ENCODE data around the gene TEAD3. TPM values are rescaled to one million over a fixed set of nuclear protein-coding genes. Genes with fewer than 3 reads are reported as not detected.

TEAD3 gene
- total RNA-seq, 1 donor = 23.7 TPM

DNA sequence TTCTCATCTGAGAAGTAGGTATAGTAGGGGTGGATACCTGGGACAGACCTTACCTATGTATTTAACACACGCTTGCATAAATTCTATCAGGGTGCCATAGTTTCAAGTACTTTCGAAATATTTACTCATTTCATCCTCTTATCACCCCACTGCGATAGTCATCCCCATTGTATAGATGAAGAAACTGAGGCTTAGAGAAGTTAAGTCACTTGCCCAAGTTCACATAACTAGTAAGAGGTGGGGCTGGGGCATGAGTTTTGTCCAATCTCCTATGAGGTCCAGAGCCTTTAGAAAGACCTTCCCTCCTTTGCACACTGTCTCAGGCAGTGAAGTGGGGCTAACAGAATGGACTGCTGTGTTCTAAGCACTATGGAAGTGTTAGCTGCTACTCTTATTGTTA is 9.7 kb upstream of the TEAD3 start:
- TF ChIP-seq, protein P1, sequence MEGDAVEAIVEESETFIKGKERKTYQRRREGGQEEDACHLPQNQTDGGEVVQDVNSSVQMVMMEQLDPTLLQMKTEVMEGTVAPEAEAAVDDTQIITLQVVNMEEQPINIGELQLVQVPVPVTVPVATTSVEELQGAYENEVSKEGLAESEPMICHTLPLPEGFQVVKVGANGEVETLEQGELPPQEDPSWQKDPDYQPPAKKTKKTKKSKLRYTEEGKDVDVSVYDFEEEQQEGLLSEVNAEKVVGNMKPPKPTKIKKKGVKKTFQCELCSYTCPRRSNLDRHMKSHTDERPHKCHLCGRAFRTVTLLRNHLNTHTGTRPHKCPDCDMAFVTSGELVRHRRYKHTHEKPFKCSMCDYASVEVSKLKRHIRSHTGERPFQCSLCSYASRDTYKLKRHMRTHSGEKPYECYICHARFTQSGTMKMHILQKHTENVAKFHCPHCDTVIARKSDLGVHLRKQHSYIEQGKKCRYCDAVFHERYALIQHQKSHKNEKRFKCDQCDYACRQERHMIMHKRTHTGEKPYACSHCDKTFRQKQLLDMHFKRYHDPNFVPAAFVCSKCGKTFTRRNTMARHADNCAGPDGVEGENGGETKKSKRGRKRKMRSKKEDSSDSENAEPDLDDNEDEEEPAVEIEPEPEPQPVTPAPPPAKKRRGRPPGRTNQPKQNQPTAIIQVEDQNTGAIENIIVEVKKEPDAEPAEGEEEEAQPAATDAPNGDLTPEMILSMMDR (IDR thresholded peaks at IDR 0.05; ENCODE audit: insufficient read depth, low read depth, low read length) = no peak
- no peak for DNase-seq (ENCODE audit: low read depth)
- no peak overlapping the region for H3K4me3 ChIP-seq (ENCODE audit: low read depth, low read length)

DNA sequence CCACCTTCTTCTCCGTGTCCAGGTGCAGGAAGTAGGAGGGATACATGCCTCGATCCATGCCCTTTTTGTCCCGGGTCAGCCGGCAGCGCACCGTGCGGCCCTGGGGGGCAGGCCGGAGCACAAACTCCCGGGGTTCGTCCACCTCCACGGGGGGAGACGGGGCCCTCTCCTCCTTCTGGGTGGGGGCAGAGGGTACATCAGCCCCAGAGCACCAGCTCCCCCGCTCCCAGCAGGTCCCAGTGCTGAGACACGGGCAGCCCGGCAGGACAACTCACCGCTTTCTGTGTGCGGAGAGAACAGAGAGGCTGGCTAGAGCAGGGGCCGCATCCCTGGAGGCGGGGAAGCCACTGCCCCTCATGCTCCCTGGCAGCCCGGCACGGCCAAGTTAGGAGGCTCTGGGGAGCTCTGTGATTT is 9.1 kb upstream of the TEAD3 start:
- DNase-seq (ENCODE audit: low read depth) = no peak
- TF ChIP-seq, protein P1 (IDR thresholded peaks at IDR 0.05; ENCODE audit: insufficient read depth, low read depth, low read length) = no peak
- H3K4me3 ChIP-seq (ENCODE audit: low read depth, low read length) = no peak overlapping the region

GRCh38 chr6:35503534-35503933 is 6.7 kb upstream of the TEAD3 start:
- TF ChIP-seq, protein P1 (IDR thresholded peaks at IDR 0.05; ENCODE audit: insufficient read depth, low read depth, low read length) = no peak
- H3K4me3 ChIP-seq (ENCODE audit: low read depth, low read length) = no peak overlapping the region
- DNase-seq (ENCODE audit: low read depth) = no peak

DNA sequence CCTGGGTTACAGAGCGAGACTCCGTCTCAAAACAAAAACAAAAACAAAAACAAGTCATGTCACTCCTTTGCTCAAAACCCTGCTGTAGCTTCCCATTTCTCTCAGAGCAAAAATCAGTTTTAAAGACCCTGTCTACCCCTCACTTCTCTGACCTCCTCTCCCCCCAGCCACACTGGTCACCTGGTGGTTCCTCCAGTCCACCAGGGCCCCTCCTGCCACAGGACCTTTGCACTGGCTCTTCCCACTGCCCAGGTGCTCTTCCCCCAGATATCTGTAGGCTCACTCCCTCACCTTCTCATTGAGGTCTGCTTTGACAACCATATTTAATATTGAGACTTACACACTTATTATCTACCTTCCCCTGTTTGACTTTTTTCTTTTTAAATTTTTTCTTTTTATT is 4.9 kb upstream of the TEAD3 start:
- no peak for DNase-seq (ENCODE audit: low read depth)
- TF ChIP-seq, protein P1 (IDR thresholded peaks at IDR 0.05; ENCODE audit: insufficient read depth, low read depth, low read length) = no peak
- no peak overlapping the region for H3K4me3 ChIP-seq (ENCODE audit: low read depth, low read length)

- DNase-seq (ENCODE audit: low read depth) = peak; percentile 70
- TF ChIP-seq, protein P1 (IDR thresholded peaks at IDR 0.05; ENCODE audit: insufficient read depth, low read depth, low read length) = no peak
- H3K4me3 ChIP-seq (ENCODE audit: low read depth, low read length) = no peak overlapping the region
Observed at GRCh38 chr6:35500782-35501181, 3.9 kb upstream of the TEAD3 start.

- DNase-seq (ENCODE audit: low read depth) = no peak
- TF ChIP-seq, protein P1 (IDR thresholded peaks at IDR 0.05; ENCODE audit: insufficient read depth, low read depth, low read length) = no peak
- H3K4me3 ChIP-seq (ENCODE audit: low read depth, low read length) = no peak overlapping the region
Observed at GRCh38 chr6:35499372-35499771, 2.5 kb upstream of the TEAD3 start.

GRCh38 chr6:35498422-35499067 is 1.7 kb upstream of the TEAD3 start:
- peak overlapping the region; percentile 76 for H3K4me3 ChIP-seq (ENCODE audit: low read depth, low read length)
- TF ChIP-seq, protein P1 (IDR thresholded peaks at IDR 0.05; ENCODE audit: insufficient read depth, low read depth, low read length) = no peak
- DNase-seq (ENCODE audit: low read depth) = peak; percentile 27
